K562 (cell line): ENCODE data around the gene P2RY13. TPM values are rescaled to one million over a fixed set of nuclear protein-coding genes. Genes with fewer than 3 reads are reported as not detected.

Experiments used
- ATAC-seq: fragments of 200-7000 bp; cut with Tn5 transposase; 3 replicates; pipeline ENCODE4 v1.9.1; 2020; ENCODE audit warnings: moderate library complexity
- BruUV-seq: library from RNA; stranded (reverse); fragments of 400-500 nt; replicated peaks from 2 replicates; lab custom pipeline; 2021; lab: Mats Ljungman, UMichigan
- CTCF ChIA-PET: fragments of 300-600 bp; formaldehyde crosslinking; extraction: SDS; loops from one replicate; lab custom pipeline; 2021; ENCODE audit warnings: low intra/inter-chr PET ratio; lab: Yijun Ruan, JAX
- POLR2A ChIA-PET: fragments of 300-600, 350-650 bp; sonication (Branson Sonifier 250); formaldehyde crosslinking; extraction: SDS; loops from one replicate; lab custom pipeline; 2021; ENCODE audit warnings: antibody characterized with exemption, inconsistent platforms; lab: Yijun Ruan, JAX
- DNase-seq, 4 experiments: peaks; one replicate each; pipeline versions ENCODE4 v3.0.0 to v3.0.0-alpha.2; 2011 to 2018; ENCODE audit warnings: low spot score in 3 of 4, mixed read lengths in 3 of 4; ENCODE audit errors: extremely low read depth in 1 of 4
- FAIRE-seq: peaks from 2 replicates; lab custom pipeline; 2011; peaks lifted over from hg19 to GRCh38; lab: Jason Lieb, UNC
- H2AFZ ChIP-seq: 2 replicates; pipeline ENCODE4 v1.6.0; 2011; ENCODE audit warnings: low read depth, low read length, control low read depth, inconsistent platforms
- H3K27ac ChIP-seq: fragments of 200-600 bp; 3 replicates; pipeline ENCODE4 v1.8.0; 2011; ENCODE audit warnings: low read depth, mild to moderate bottlenecking, control low read depth, inconsistent platforms, low read length, moderate library complexity, mixed read lengths; ENCODE audit errors: extremely low read depth
- H3K27me3 ChIP-seq, 2 experiments: fragments of 300-600 bp in 1 of 2; 2 replicates in 1 of 2; 3 replicates in 1 of 2; pipeline versions ENCODE4 v1.6.0 to v1.8.0; 2011; ENCODE audit warnings: inconsistent platforms in 2 of 2, low read length in 2 of 2, mild to moderate bottlenecking in 1 of 2, mixed read lengths in 1 of 2, moderate library complexity in 1 of 2; ENCODE audit not compliant: control insufficient read depth in 2 of 2, insufficient read depth in 2 of 2
- H3K36me3 ChIP-seq: fragments of 300-600 bp; 3 replicates; pipeline ENCODE4 v1.8.0; 2011; ENCODE audit warnings: mild to moderate bottlenecking, low read length, inconsistent platforms; ENCODE audit not compliant: control insufficient read depth, insufficient read depth
- H3K4me1 ChIP-seq, 2 experiments: fragments of 200-600 bp in 1 of 2; replicated peaks in 1 of 2; 2 replicates in 1 of 2; 3 replicates in 1 of 2; pipeline versions ENCODE4 v1.5.1 to v1.8.0; 2011; ENCODE audit warnings: inconsistent platforms in 2 of 2, low read length in 2 of 2, mild to moderate bottlenecking in 1 of 2, mixed read lengths in 1 of 2, moderate library complexity in 1 of 2; ENCODE audit not compliant: control insufficient read depth in 2 of 2, insufficient read depth in 2 of 2
- H3K4me2 ChIP-seq: 2 replicates; pipeline ENCODE4 v1.6.1; 2011; ENCODE audit warnings: low read length, control low read depth, inconsistent platforms, mixed read lengths; ENCODE audit not compliant: insufficient read depth
- H3K4me3 ChIP-seq: fragments of 200-600 bp; sonication (generic), shearing (Covaris generic); 2 replicates; pipeline ENCODE4 v1.5.1; 2016; ENCODE audit warnings: control low read depth, inconsistent platforms
- H3K79me2 ChIP-seq: fragments of 200-600 bp; 3 replicates; pipeline ENCODE4 v1.8.0; 2011; ENCODE audit warnings: low read length, inconsistent platforms; ENCODE audit not compliant: control insufficient read depth, insufficient read depth
- H3K9ac ChIP-seq, 2 experiments: 2 replicates each; pipeline versions ENCODE4 v1.6.0 to v1.6.1; 2011; ENCODE audit warnings: low read depth in 2 of 2, low read length in 2 of 2, control low read depth in 1 of 2, inconsistent platforms in 1 of 2, mild to moderate bottlenecking in 1 of 2, mixed read lengths in 1 of 2; ENCODE audit not compliant: insufficient read depth in 1 of 2
- H3K9me1 ChIP-seq: one replicate; pipeline ENCODE4 v1.6.0; 2011; ENCODE audit warnings: inconsistent platforms, mild to moderate bottlenecking, low read length, moderate library complexity; ENCODE audit not compliant: control insufficient read depth, insufficient read depth
- H3K9me3 ChIP-seq: replicated peaks from 2 replicates; pipeline ENCODE4 v1.5.1; 2011; ENCODE audit warnings: low read depth, low read length, inconsistent platforms; ENCODE audit not compliant: control insufficient read depth, insufficient read depth
- H4K20me1 ChIP-seq: replicated peaks from 2 replicates; pipeline ENCODE4 v1.6.1; 2011; ENCODE audit warnings: low read length, inconsistent platforms, mixed read lengths; ENCODE audit not compliant: control insufficient read depth, insufficient read depth
- HNRNPK ChIP-seq: fragments of 200-400 bp; formaldehyde crosslinking; IDR thresholded peaks from one replicate; pipeline ENCODE4 v1.6.1; 2018; ENCODE audit warnings: mild to moderate bottlenecking, low read depth, low read length; ENCODE audit not compliant: poor library complexity, severe bottlenecking
- KHSRP ChIP-seq: fragments of 450-650 bp; IDR thresholded peaks from 2 replicates; pipeline ENCODE4 v1.6.1; 2017
- MAFG ChIP-seq: fragments of 450-650 bp; conservative IDR thresholded peaks from 2 replicates; pipeline ENCODE4 v1.6.1; 2016; ENCODE audit warnings: missing genetic modification characterization, missing compliant biosample characterization
- NFYB ChIP-seq: IDR thresholded peaks from 2 replicates; pipeline ENCODE4 v1.6.1; 2011; ENCODE audit warnings: mild to moderate bottlenecking, moderate library complexity; ENCODE audit not compliant: insufficient read length; ENCODE audit errors: extremely low read depth
- NR2C1 ChIP-seq, 2 experiments: fragments of 450-650 bp; IDR thresholded peaks; 2 replicates each; pipeline ENCODE4 v1.6.1; 2017; ENCODE audit warnings: mild to moderate bottlenecking in 2 of 2, antibody characterized with exemption in 1 of 2, inconsistent platforms in 1 of 2, missing compliant biosample characterization in 1 of 2, missing genetic modification characterization in 1 of 2
- SAFB ChIP-seq: fragments of 200-400 bp; formaldehyde crosslinking; IDR thresholded peaks from 2 replicates; pipeline ENCODE4 v1.6.1; 2017; ENCODE audit warnings: low read depth, low read length, borderline replicate concordance
- SMAD4 ChIP-seq: fragments of 250-450 bp; sonication (Bioruptor Pico); conservative IDR thresholded peaks from 2 replicates; pipeline ENCODE4 v1.8.0; 2021; ENCODE audit warnings: inconsistent platforms, mild to moderate bottlenecking, moderate library complexity
- ZBTB7A ChIP-seq: IDR thresholded peaks from 2 replicates; pipeline ENCODE4 v1.6.1; 2011; ENCODE audit warnings: low read depth, mild to moderate bottlenecking, low read length, moderate library complexity, borderline replicate concordance; ENCODE audit not compliant: control insufficient read depth
- ZNF124 ChIP-seq: sonication (generic); formaldehyde crosslinking; IDR thresholded peaks from 2 replicates; pipeline ENCODE4 v1.8.1; 2022; ENCODE audit warnings: missing genetic modification reagents
- ZNF717 ChIP-seq: fragments of 250-450 bp; sonication (Bioruptor Pico); IDR thresholded peaks from 2 replicates; pipeline ENCODE4 v1.5.0; 2021
- WGBS: fragments of 100-300 bp; shearing (Covaris generic); methylation state at CpG from one replicate; pipeline ENCODE4 v1.1.6; 2016; ENCODE audit warnings: low coverage, mixed read lengths; ENCODE audit not compliant: insufficient coverage; ENCODE audit errors: missing lambda C conversion rate; 5-methylcytosine and 5-hydroxymethylcytosine counted together
- in situ Hi-C: fragments of 300-500 bp; cut with MboI; formaldehyde crosslinking; loops from 4 replicates; pipeline ENCODE4 v1.15.0; 2018; ENCODE audit warnings: inconsistent platforms, mixed read lengths
- intact Hi-C: fragments of 100-400 bp; cut with micrococcal nuclease; formaldehyde crosslinking; loops from 2 replicates; pipeline ENCODE4 v1.14.2; 2022
- polyA plus RNA-seq, 8 experiments: library from polyadenylated mRNA; depleted of rRNA in 4 of 8; stranded (reverse) in 5 of 8; unstranded in 3 of 8; fragments of >200 nt; fragmentation: Nextera tagmentation in 2 of 8; fragmentation: Illumina TruSeq in 1 of 8; extraction: Ambion mirVana in 2 of 8; extraction: Trizol in 1 of 8; gene quantifications; 2 replicates each; pipeline versions ENCODE4 v1.2.1 to v1.2.3, GENCODE V29; 2011 to 2014; ENCODE audit warnings: inconsistent platforms in 1 of 8, missing spikeins in 1 of 8
- total RNA-seq, 7 experiments: library from RNA; depleted of rRNA in 6 of 7; stranded (reverse); fragments of >200 nt in 6 of 7; fragmentation: Illumina TruSeq in 2 of 7; extraction: Trizol in 2 of 7; gene quantifications; 2 replicates each; pipeline versions ENCODE4 v1.2.1 to v1.2.3, GENCODE V29; 2011 to 2021; ENCODE audit warnings: low replicate concordance in 1 of 7

P2RY13 gene
- total and polyA plus RNA-seq, 9 of the 15 experiments (the other 6 are each of a cell fraction or from before 2014, with no cell fraction given) = not detected

DNA sequence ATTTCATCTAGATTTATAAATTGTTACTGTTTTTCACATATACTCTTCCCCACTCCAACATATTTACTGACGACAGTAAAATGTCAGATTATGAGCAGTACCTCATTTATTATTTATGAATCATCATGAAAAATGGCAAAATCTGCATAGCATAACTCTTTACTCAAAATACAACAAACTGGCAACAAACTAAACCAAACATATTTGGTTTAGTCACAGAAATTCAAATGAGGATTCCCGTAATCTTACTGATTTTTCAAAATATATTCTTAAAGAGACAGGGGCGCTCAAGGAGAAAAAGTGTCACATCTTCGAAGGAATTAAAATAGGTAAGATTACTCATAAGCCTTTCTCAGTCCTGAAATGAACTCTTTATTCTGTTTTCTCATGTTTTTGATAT, 9.7 kb downstream of the P2RY13 start:
- WGBS = 1% methylated on average over 4 of the region's 4 CpGs
- in situ Hi-C loops (no loop called here), intact Hi-C loops (no loop called here)
- POLR2A ChIA-PET = no interaction called here
- no peak overlapping the region for H3K27ac ChIP-seq
- H3K9me1 ChIP-seq = no peaks in the 10 kb centered on the region
- no peaks in the 10 kb centered on the region for H3K36me3 ChIP-seq
- no peaks in the 10 kb centered on the region for H3K4me1 ChIP-seq
- H3K27me3 ChIP-seq = peaks cover 8% of the 10 kb centered on the region in 2 experiments; a peak in 3 of 5 replicates
- H4K20me1 ChIP-seq = no peaks in the 10 kb centered on the region
- no peak overlapping the region for H2AFZ ChIP-seq
- DNase-seq (no peak), ATAC-seq (no peak), FAIRE-seq (no peak)
- H3K4me3 ChIP-seq = no peak overlapping the region
- no peak for TF ChIP-seq ZNF717 (CRISPR knock-in tag)
- TF ChIP-seq ZNF124 (CRISPR knock-in tag) = no peak
- TF ChIP-seq HNRNPK = no peak
- no peak for TF ChIP-seq MAFG (tag)
- TF ChIP-seq NFYB = no peak
- TF ChIP-seq ZBTB7A = no peak
- TF ChIP-seq NR2C1 (IDR thresholded peaks at IDR 0.05) = no peak
- no peak for TF ChIP-seq NR2C1 (tag; IDR thresholded peaks at IDR 0.05)
- no peak for TF ChIP-seq SAFB
- TF ChIP-seq SMAD4 (CRISPR knock-in tag) = no peak
- TF ChIP-seq KHSRP = no peak
- CTCF ChIA-PET = no interaction called here
- no peaks in the 10 kb centered on the region for H3K79me2 ChIP-seq
- no peaks in the 10 kb centered on the region for H3K9me3 ChIP-seq
- no TSS peak for BruUV-seq
- no peak overlapping the region for H3K4me2 ChIP-seq
- H3K9ac ChIP-seq = no peak overlapping the region
